Adrenal gland (tissue), 12 donors: ENCODE data around the gene ABCF3. TPM values are rescaled to one million over a fixed set of nuclear protein-coding genes. Genes with fewer than 3 reads are reported as not detected.
A peak's percentile ranks its signal among the peaks of the same experiment; 100 is the strongest.

ENCODE experiments used
- DNase-seq, 7 donors: peaks; one replicate each; pipeline ENCODE4 v3.0.0-alpha.2; 2019 to 2020
- H3K27ac ChIP-seq, 5 donors: fragments of 200-600 bp; sonication (generic) in 4 of 5; 1 replicate in 3 of 5; 2 replicates in 2 of 5; pipeline versions ENCODE4 v1.5.1 to v1.8.0; 2016 to 2020; ENCODE audit warnings: mild to moderate bottlenecking in 1 of 5
- H3K27me3 ChIP-seq: fragments of 200-600 bp; 2 replicates; pipeline ENCODE4 v1.8.0; 2021
- H3K36me3 ChIP-seq, 2 donors: fragments of 200-600 bp; replicated peaks in 1 of 2; 1 replicate in 1 of 2; 2 replicates in 1 of 2; pipeline versions ENCODE4 v1.5.1 to v1.8.0; 2018 to 2022
- H3K4me1 ChIP-seq, 2 donors: fragments of 200-600 bp; replicated peaks in 1 of 2; 1 replicate in 1 of 2; 2 replicates in 1 of 2; pipeline versions ENCODE4 v1.5.1 to v1.8.0; 2018 to 2021
- H3K4me3 ChIP-seq, 4 donors: fragments of 200-600 bp; sonication (generic) in 3 of 4; one replicate each; pipeline ENCODE4 v1.5.1; 2016 to 2018
- H3K9me3 ChIP-seq, 3 donors: fragments of 200-600 bp; sonication (generic) in 1 of 3; replicated peaks in 1 of 3; 1 replicate in 2 of 3; 2 replicates in 1 of 3; pipeline versions ENCODE4 v1.5.1 to v1.8.0; 2016 to 2021
- POLR2A ChIP-seq, 2 donors: fragments of 450-650 bp; IDR thresholded peaks; one replicate each; pipeline ENCODE4 v1.6.1; 2017; ENCODE audit warnings: antibody characterized with exemption in 2 of 2, mild to moderate bottlenecking in 2 of 2, moderate library complexity in 1 of 2
- WGBS, 4 donors: extraction: QIAGEN DNeasy Blood & Tissue Kit in 2 of 4; methylation state at CpG; one replicate each; pipeline versions ENCODE4 v1.1.5 to v1.1.7; 2013 to 2017; 5-methylcytosine and 5-hydroxymethylcytosine counted together
- intact Hi-C, 2 donors: fragments of 100-400 bp; cut with DNase I; formaldehyde crosslinking; loops; one replicate each; pipeline versions ENCODE4 v1.14.1 to v1.15.0; 2022 to 2023
- polyA plus RNA-seq, 3 donors: library from polyadenylated mRNA; stranded (reverse); fragments of 200-250 nt in 2 of 3; fragments of 350-450 nt in 1 of 3; fragmentation: Illumina TruSeq in 1 of 3; extraction: RNeasy Lipid Tissue Mini Kit (QIAGEN cat#74804) in 1 of 3; gene quantifications; one replicate each; pipeline ENCODE4 v1.2.3, GENCODE V29; 2013 to 2014
- total RNA-seq, 9 donors: library from RNA; depleted of rRNA in 4 of 9; stranded (reverse); fragments of >200 nt in 4 of 9; fragments of 120-200 nt in 1 of 9; fragmentation: NEBNext Ultra II Directional in 1 of 9; extraction: Animal tissue kit (Norgen Biotek cat#: 25700) in 1 of 9; gene quantifications; one replicate each; pipeline versions ENCODE4 v1.1.0 to v1.2.4, GENCODE V29; 2013 to 2023
- TF ChIP-seq, protein P1 (sequence below), 6 experiments: fragments of 450-650 bp in 4 of 6; fragments of 200-600 bp in 2 of 6; sonication (generic) in 1 of 6; IDR thresholded peaks; 1 replicate in 5 of 6; 2 replicates in 1 of 6; pipeline versions ENCODE4 v1.5.1 to v1.8.0; 2016 to 2021; ENCODE audit warnings: antibody characterized with exemption in 6 of 6, mild to moderate bottlenecking in 2 of 6, moderate library complexity in 1 of 6
- donor health status: healthy with polysubstance abuse.
- donor health status: Bipolar disorder and iron deficiency.
- donor health status: DM: yes; HTN: yes; CAD: no.
- donor health status: DM: no; HTN: no; CAD: no.
- donor health status: DM: no; HTN: no; CAD: no.
- donor health status: DM: yes; HTN: yes; CAD: no.

Gene ABCF3
- total and polyA plus RNA-seq, 12 donors, result 93.6 to 353 (median 201) TPM

DNA sequence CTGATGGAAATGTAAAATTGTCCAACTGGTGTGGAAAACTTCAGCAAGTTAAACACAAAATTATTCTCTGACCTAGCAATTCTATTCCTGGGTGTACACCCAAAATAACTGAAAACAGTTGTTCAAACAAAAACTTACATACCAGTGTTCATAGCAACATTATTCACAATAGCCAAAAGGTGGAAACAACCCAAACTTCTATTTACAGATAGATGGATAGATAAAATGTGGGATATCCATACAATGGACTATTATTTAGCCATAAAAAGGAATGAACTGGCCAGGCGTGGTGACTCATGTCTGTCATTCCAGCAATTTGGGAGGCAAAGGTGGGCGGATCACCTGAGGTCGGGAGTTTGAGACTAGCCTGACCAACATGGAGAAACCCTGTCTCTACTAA is 36.5 kb downstream of the ABCF3 start:
- H3K36me3 ChIP-seq, result no peaks in the 10 kb centered on the region
- no peak for DNase-seq
- no peaks in the 10 kb centered on the region for H3K27me3 ChIP-seq
- no peaks in the 10 kb centered on the region for H3K9me3 ChIP-seq
- intact Hi-C loops, result no loop called here
- H3K4me1 ChIP-seq, result no peaks in the 10 kb centered on the region
- no peak overlapping the region for H3K4me3 ChIP-seq
- no peak overlapping the region for H3K27ac ChIP-seq
- WGBS, 4 donors, result 86 to 93% (median 89%) methylated on average over 3 of the region's 3 CpGs
- no peak for TF ChIP-seq POLR2A (IDR thresholded peaks at IDR 0.05)
- TF ChIP-seq, protein P1, sequence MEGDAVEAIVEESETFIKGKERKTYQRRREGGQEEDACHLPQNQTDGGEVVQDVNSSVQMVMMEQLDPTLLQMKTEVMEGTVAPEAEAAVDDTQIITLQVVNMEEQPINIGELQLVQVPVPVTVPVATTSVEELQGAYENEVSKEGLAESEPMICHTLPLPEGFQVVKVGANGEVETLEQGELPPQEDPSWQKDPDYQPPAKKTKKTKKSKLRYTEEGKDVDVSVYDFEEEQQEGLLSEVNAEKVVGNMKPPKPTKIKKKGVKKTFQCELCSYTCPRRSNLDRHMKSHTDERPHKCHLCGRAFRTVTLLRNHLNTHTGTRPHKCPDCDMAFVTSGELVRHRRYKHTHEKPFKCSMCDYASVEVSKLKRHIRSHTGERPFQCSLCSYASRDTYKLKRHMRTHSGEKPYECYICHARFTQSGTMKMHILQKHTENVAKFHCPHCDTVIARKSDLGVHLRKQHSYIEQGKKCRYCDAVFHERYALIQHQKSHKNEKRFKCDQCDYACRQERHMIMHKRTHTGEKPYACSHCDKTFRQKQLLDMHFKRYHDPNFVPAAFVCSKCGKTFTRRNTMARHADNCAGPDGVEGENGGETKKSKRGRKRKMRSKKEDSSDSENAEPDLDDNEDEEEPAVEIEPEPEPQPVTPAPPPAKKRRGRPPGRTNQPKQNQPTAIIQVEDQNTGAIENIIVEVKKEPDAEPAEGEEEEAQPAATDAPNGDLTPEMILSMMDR (IDR thresholded peaks at IDR 0.05), result no peak

DNA sequence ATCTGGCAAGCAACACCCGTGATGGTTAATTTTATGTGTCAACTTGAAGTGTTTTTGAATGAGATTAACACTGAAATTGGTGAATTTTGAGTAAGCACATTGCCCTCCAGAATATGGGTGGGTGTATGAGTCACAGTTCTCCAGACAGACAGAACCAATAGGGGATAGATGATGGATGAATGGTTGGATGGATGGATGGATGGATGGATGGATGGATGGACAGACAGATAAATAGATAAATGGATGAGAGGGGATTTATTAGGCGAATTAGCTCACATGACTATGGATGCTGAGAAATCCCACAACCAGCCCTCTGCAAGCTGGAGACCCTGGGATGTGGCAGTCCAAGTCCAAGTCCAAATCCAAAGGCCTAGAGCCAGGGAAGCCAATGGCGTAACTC is 37.9 kb downstream of the ABCF3 start:
- Histone ChIP-seq H3K27me3 (no peaks in the 10 kb centered on the region), H3K4me1 (no peaks in the 10 kb centered on the region), H3K9me3 (no peaks in the 10 kb centered on the region), H3K4me3 (no peak overlapping the region), H3K27ac (no peak overlapping the region), H3K36me3 (no peaks in the 10 kb centered on the region)
- no peak for DNase-seq
- no peak for TF ChIP-seq POLR2A (IDR thresholded peaks at IDR 0.05)
- TF ChIP-seq, protein P1 (IDR thresholded peaks at IDR 0.05), result no peak
- intact Hi-C loops, result no loop called here
- WGBS, 4 donors, result 85 to 89% (median 85%) methylated on average over 3 of the region's 3 CpGs

DNA sequence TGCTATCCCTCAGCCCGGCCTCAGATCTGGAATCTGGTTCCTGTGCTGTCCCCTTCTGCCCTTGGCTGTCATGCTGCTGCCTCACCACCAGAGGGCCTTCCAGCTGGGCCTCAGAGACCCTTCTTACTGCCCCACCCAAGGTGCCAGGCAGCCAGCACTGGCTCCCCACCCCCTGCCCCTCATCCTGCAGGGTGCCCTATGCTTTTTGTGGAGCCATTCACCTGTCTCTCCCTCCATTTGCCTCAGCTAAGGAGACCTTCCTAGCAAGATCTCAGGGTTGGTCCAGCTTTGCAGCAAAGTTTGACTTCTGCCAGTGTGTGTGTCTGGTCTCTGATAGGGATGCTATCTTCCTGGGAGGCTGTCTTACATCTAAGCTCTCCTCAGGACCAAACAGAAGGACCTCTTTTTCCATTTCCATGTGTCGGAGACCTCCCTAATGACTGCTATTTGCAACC is 41.5 kb downstream of the ABCF3 start:
- Histone ChIP-seq H3K4me3 (no peak overlapping the region), H3K36me3 (no peaks in the 10 kb centered on the region), H3K27ac (no peak overlapping the region), H3K27me3 (peaks cover 11% of the 10 kb centered on the region), H3K9me3 (no peaks in the 10 kb centered on the region), H3K4me1 (peaks cover 15 to 30% of the 10 kb centered on the region in 2 donors)
- DNase-seq, result peak in 2 of 7 donors; percentile 40 to 49
- intact Hi-C loops, result no loop called here
- WGBS, 4 donors, result 38 to 93% (median 66%) methylated on average over 1 to 2 of the region's 2 CpGs
- no peak for TF ChIP-seq POLR2A (IDR thresholded peaks at IDR 0.05)
- TF ChIP-seq, protein P1 (IDR thresholded peaks at IDR 0.05), result peak; percentile 59 to 78 (median 66)

DNA sequence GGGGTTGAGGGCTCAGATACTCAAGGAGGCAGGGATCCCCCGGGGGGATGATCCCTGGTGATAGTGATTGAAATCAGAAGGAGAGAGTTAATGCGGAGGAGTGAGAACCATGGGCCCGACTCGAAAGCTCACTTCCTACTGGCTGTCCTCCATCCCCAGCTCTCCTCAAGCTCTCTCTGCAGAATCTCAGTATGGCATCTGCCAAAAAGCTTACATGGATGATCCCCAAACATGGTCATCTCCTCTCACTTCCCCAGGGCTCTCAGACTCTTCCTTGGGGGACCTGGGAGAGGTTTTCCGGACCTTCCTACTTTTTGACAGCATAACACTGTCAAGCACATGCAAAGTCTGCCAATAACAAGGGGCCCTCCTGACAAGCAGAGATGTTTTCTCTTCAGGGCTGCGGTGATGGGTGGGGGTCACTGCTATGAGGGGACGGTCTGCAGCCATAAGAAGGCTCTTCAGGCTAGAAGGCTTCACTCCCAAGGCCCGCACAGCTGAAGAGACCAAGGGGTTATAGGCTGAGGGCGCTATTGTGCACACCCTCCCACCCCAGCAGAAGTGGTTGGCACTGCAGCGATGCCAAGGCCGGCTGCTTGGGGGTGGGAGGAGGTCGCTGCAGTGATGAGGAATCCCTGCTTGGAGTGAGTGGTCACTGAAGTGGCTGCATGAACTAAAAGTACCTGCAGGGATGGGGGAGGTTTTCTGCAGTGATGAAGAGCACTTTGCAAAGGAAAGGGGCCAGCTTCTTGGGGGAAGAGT is 42.6 kb downstream of the ABCF3 start:
- peaks cover 15 to 38% of the 10 kb centered on the region in 2 donors for H3K4me1 ChIP-seq
- H3K4me3 ChIP-seq, result peak overlapping the region in 1 of 4 donors; percentile 80
- peak overlapping the region in 1 of 5 donors; percentile 30 for H3K27ac ChIP-seq
- no peaks in the 10 kb centered on the region for H3K36me3 ChIP-seq
- intact Hi-C loops, result no loop called here
- no peak for TF ChIP-seq POLR2A (IDR thresholded peaks at IDR 0.05)
- TF ChIP-seq, protein P1 (IDR thresholded peaks at IDR 0.05), result no peak
- H3K27me3 ChIP-seq, result peaks cover 11% of the 10 kb centered on the region
- WGBS, 4 donors, result 42 to 54% (median 52%) methylated on average over 6 to 12 of the region's 12 CpGs
- no peaks in the 10 kb centered on the region for H3K9me3 ChIP-seq
- no peak for DNase-seq
